Pulmonary artery endothelial cell (primary cell): ENCODE results near the gene ADAMTSL4. TPM values are rescaled to one million over a fixed set of nuclear protein-coding genes. Genes with fewer than 3 reads are reported as not detected.
"Not testable (repeated sequence)": the region's sequence is repeated elsewhere in the genome, so short reads cannot be mapped to it uniquely, and the experiment has no call there.

Experiments used
- DNase-seq: peaks from one replicate; pipeline ENCODE4 v3.0.0-alpha.2; 2011; ENCODE audit warnings: low read depth, low spot score
- total RNA-seq: library from RNA; depleted of rRNA; stranded (reverse); fragments of >200 nt; gene quantifications from 2 replicates; pipeline ENCODE4 v1.2.3, GENCODE V29; 2014

Gene ADAMTSL4
- total RNA-seq, 1 donor from 2014 or later, result 0.20 TPM

GRCh38 chr1:150566589-150567340 is 17.6 kb downstream of the ADAMTSL4 start:
- DNase-seq, result no peak

- DNase-seq, result no peak
Measured at GRCh38 chr1:150567341-150567716, 18.1 kb downstream of the ADAMTSL4 start.

- DNase-seq, result peak; percentile 92
Measured at GRCh38 chr1:150567717-150568593, 18.7 kb downstream of the ADAMTSL4 start.

GRCh38 chr1:150568594-150568966 is 19.4 kb downstream of the ADAMTSL4 start:
- no peak for DNase-seq

GRCh38 chr1:150572918-150573647 is 23.9 kb downstream of the ADAMTSL4 start:
- DNase-seq, result no peak

GRCh38 chr1:150573648-150574071 is 24.5 kb downstream of the ADAMTSL4 start:
- not testable (repeated sequence) for DNase-seq

- DNase-seq, result no peak
Measured at GRCh38 chr1:150574260-150575071, 25.3 kb downstream of the ADAMTSL4 start.

- DNase-seq, result no peak
Measured at GRCh38 chr1:150575072-150575489, 25.9 kb downstream of the ADAMTSL4 start.

GRCh38 chr1:150575518-150576366 is 26.5 kb downstream of the ADAMTSL4 start:
- DNase-seq, result no peak

- DNase-seq, result no peak
Measured at GRCh38 chr1:150576367-150576711, 27.1 kb downstream of the ADAMTSL4 start.

GRCh38 chr1:150576794-150577556 is 27.8 kb downstream of the ADAMTSL4 start:
- no peak for DNase-seq

GRCh38 chr1:150577557-150578271 is 28.5 kb downstream of the ADAMTSL4 start:
- DNase-seq, result no peak

- peak; percentile 83 for DNase-seq
Measured at GRCh38 chr1:150578272-150579109, 29.3 kb downstream of the ADAMTSL4 start.

- peak; percentile 82 for DNase-seq
Measured at GRCh38 chr1:150579110-150579944, 30.1 kb downstream of the ADAMTSL4 start, which contains the start of gene MCL1. MCL1 (minus strand) TSS chr1:150579610; CDS start chr1:150579530, 80 bp downstream.

GRCh38 chr1:150579945-150580642 is 30.9 kb downstream of the ADAMTSL4 start:
- no peak for DNase-seq

GRCh38 chr1:150580966-150581365 is 31.8 kb downstream of the ADAMTSL4 start:
- not testable (repeated sequence) for DNase-seq
